22Rv1 (cell line): ENCODE results near the gene USP38.

ENCODE experiments used
- ZFX ChIP-seq: fragments of 450-650 bp; IDR thresholded peaks from 2 replicates; pipeline ENCODE4 v1.6.1; 2017; ENCODE audit warnings: antibody characterized with exemption, borderline replicate concordance
- TF ChIP-seq, protein P1 (sequence below): fragments of 450-650 bp; IDR thresholded peaks from 2 replicates; pipeline ENCODE4 v1.5.1; 2017; ENCODE audit warnings: mild to moderate bottlenecking

GRCh38 chr4:143241892-143242291, 57.2 kb downstream of the USP38 start:
- no peak for TF ChIP-seq ZFX
- TF ChIP-seq, protein P1, sequence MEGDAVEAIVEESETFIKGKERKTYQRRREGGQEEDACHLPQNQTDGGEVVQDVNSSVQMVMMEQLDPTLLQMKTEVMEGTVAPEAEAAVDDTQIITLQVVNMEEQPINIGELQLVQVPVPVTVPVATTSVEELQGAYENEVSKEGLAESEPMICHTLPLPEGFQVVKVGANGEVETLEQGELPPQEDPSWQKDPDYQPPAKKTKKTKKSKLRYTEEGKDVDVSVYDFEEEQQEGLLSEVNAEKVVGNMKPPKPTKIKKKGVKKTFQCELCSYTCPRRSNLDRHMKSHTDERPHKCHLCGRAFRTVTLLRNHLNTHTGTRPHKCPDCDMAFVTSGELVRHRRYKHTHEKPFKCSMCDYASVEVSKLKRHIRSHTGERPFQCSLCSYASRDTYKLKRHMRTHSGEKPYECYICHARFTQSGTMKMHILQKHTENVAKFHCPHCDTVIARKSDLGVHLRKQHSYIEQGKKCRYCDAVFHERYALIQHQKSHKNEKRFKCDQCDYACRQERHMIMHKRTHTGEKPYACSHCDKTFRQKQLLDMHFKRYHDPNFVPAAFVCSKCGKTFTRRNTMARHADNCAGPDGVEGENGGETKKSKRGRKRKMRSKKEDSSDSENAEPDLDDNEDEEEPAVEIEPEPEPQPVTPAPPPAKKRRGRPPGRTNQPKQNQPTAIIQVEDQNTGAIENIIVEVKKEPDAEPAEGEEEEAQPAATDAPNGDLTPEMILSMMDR, result no peak
